Measurements from ENCODE around the gene MPV17L2.
"Not testable (repeated sequence)": the region's sequence is repeated elsewhere in the genome, so short reads cannot be mapped to it uniquely, and the experiment has no call there.

Gene MPV17L2

GRCh38 chr19:18190278-18190677 is 2.7 kb upstream of the MPV17L2 start:
- DNase-seq (ENCODE audit: low read depth in 1 of 2, low spot score in 1 of 2): no peak

GRCh38 chr19:18191640-18192062 is 1.4 kb upstream of the MPV17L2 start:
- DNase-seq (ENCODE audit: low read depth in 1 of 2, low spot score in 1 of 2): no peak

GRCh38 chr19:18193388-18194180 is 566 bp downstream of the MPV17L2 start:
- DNase-seq (ENCODE audit: low read depth in 1 of 2, low spot score in 1 of 2): no peak

- DNase-seq (ENCODE audit: low read depth in 1 of 2, low spot score in 1 of 2): no peak
Measured at GRCh38 chr19:18194181-18194530, 1.1 kb downstream of the MPV17L2 start.

- DNase-seq (ENCODE audit: low read depth in 1 of 2, low spot score in 1 of 2): no peak
Measured at GRCh38 chr19:18194554-18195238, 1.7 kb downstream of the MPV17L2 start.

- DNase-seq (ENCODE audit: low read depth in 1 of 2, low spot score in 1 of 2): no peak
Measured at GRCh38 chr19:18196511-18196845, 3.5 kb downstream of the MPV17L2 start.

GRCh38 chr19:18197306-18197705 is 4.3 kb downstream of the MPV17L2 start:
- DNase-seq (ENCODE audit: low read depth in 1 of 2, low spot score in 1 of 2): no peak

GRCh38 chr19:18197941-18198340 is 4.9 kb downstream of the MPV17L2 start:
- no peak for DNase-seq (ENCODE audit: low read depth in 1 of 2, low spot score in 1 of 2)

GRCh38 chr19:18198374-18198773 is 5.4 kb downstream of the MPV17L2 start:
- no peak for DNase-seq (ENCODE audit: low read depth in 1 of 2, low spot score in 1 of 2)

GRCh38 chr19:18202397-18202777 is 9.4 kb downstream of the MPV17L2 start:
- DNase-seq (ENCODE audit: low read depth in 1 of 2, low spot score in 1 of 2): no peak

GRCh38 chr19:18202778-18203407 is 9.9 kb downstream of the MPV17L2 start:
- no peak for DNase-seq (ENCODE audit: low read depth in 1 of 2, low spot score in 1 of 2)

- no peak for DNase-seq (ENCODE audit: low read depth in 1 of 2, low spot score in 1 of 2)
Measured at GRCh38 chr19:18203408-18203862, 10.4 kb downstream of the MPV17L2 start.

GRCh38 chr19:18203863-18204393 is 10.9 kb downstream of the MPV17L2 start, which contains the start of gene RAB3A:
TSS of gene RAB3A (minus strand) at chr19:18204042. CDS start at chr19:18202740, 1,302 bp downstream.
- peak; percentile 98 to 99 for DNase-seq (ENCODE audit: low read depth in 1 of 2, low spot score in 1 of 2)

GRCh38 chr19:18204394-18205199 is 11.6 kb downstream of the MPV17L2 start:
- no peak for DNase-seq (ENCODE audit: low read depth in 1 of 2, low spot score in 1 of 2)

- DNase-seq (ENCODE audit: low read depth in 1 of 2, low spot score in 1 of 2): peak in 1 of 2 donors; percentile 41
Measured at GRCh38 chr19:18205200-18205892, 12.3 kb downstream of the MPV17L2 start.

GRCh38 chr19:18206018-18206417 is 13.0 kb downstream of the MPV17L2 start:
- DNase-seq (ENCODE audit: low read depth in 1 of 2, low spot score in 1 of 2): no peak

GRCh38 chr19:18208098-18208951 is 15.3 kb downstream of the MPV17L2 start:
- DNase-seq (ENCODE audit: low read depth in 1 of 2, low spot score in 1 of 2): peak in 1 of 2 donors; percentile 52

- DNase-seq (ENCODE audit: low read depth in 1 of 2, low spot score in 1 of 2): not testable (repeated sequence)
Measured at GRCh38 chr19:18209912-18210311, 16.9 kb downstream of the MPV17L2 start.

GRCh38 chr19:18211683-18212082 is 18.7 kb downstream of the MPV17L2 start:
- no peak for DNase-seq (ENCODE audit: low read depth in 1 of 2, low spot score in 1 of 2)
